Stimulated activated CD8-positive, alpha-beta memory T cell treated with anti-CD3 and anti-CD28 coated beads, Interleukin-7, amount 100 ng/mL, for 24 hours (primary cell): Measurements from ENCODE around the gene VTA1.
"Not testable (repeated sequence)": the region's sequence is repeated elsewhere in the genome, so short reads cannot be mapped to it uniquely, and the experiment has no call there.

Experiments used
- DNase-seq: peaks from one replicate; pipeline ENCODE4 v3.0.0-alpha.2; 2020; ENCODE audit warnings: low read depth

Gene VTA1

DNA sequence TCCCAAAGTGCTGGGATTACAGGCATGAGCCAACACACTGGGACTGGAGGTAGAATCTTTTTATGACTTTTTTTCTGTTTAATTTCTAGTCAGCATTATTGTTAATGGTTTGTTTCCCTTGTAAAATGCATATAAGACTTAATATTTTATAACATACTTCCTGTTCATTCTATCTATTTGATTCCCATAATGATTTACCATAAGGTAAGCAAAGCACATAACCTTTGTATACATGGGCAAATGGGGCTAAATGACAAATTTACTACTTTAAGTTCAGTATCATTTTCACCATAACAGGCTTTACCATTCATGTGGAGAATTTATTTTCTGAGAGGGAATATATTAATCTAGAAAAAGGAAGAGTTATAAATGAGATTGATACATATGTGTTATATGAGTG lies 24.3 kb downstream of the VTA1 start:
- DNase-seq, result no peak

DNA sequence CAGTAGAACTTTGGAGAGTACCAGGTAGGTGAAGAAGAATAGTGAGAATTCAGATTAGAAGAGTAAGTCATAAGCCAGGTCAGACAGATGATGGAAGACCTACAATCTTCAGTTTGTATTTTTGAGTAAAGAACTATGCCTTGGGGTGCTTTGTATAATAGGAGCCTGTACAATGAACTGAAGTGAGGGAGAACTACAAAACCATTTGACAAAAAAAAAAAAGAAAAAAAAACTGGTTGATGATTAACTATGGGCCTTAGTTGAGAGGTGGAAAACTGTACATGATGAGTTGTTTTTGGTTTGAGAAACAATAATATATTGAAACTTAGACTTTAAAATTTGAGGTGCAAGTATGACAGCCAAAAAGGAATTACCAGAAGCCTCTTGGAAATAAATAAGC lies 25.7 kb downstream of the VTA1 start:
- DNase-seq, result no peak

DNA sequence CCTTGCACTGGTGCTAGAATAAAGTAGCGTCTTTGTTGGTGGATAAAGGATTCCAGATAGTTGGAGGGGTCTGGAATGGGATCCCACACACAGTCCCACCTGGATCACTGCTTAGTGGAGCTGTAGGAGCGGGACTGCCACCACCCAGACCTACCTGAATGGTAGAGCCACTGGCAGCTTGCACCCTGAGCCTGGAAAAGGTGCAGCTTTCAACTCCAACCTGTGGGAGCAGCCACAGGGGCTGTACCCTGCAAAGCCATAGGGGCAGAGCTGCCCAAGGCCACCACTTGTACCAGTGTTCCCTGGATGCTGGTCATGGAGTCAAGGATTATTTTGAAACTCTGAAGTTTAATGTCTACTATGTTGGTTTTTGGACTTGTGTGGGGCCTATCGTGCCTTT lies 26.9 kb downstream of the VTA1 start:
- no peak for DNase-seq

DNA sequence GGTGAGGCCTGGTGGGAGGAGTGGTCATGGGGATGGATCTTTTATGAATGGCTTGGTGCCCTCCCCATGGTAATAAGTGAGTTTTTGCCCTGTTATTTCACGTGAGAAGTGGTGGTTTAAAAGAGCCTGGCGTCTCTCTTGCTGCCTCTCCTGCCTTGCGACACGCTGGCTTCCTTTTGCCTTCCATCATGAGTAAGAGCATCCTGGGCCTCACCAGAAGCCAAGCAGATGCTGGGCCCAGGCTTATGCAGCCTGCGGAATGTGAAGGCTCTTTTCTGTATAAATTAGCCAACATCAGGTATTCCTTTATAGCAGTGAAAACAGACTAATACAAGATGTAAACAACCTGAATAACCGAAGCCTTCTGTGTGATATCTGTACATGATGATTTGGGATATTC lies 27.6 kb downstream of the VTA1 start:
- DNase-seq, result no peak

DNA sequence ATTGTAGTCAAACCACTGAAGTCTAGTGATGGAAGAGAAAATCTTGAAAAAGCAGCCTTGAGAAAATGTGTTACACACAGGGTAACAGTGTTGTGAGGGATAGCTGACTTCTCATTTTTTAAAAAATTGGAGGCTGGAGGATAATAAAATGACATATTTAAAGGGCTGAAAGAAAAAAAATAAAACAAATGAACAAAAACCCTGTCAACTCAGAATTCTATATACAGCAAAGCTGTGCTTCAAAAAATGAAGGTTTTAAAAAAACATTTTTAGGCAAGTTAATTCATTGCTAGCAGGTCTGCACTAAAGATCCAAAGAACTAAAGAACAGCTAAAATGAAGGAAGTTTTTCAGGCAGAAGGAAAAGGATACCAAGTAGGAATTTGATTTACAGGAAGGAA lies 31.1 kb downstream of the VTA1 start:
- no peak for DNase-seq

DNA sequence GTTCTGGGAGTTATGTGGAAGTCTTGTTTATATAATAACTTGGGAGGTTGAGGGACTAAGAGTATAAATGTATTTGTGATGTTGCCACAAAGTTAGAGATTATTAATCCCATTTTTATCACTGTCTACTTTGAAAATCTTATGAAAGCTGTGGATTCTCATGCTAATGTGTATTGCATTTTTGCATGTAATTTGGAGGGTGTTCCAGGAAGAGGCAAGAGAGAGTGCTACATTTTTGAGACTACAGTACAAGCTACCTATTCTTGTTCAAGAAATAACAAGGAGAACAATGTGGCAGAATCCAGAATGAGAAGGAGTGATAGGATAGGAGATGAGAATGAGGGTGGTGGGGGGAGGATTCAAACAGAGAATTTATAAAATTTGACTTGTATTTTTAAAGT lies 34.9 kb downstream of the VTA1 start:
- no peak for DNase-seq

DNA sequence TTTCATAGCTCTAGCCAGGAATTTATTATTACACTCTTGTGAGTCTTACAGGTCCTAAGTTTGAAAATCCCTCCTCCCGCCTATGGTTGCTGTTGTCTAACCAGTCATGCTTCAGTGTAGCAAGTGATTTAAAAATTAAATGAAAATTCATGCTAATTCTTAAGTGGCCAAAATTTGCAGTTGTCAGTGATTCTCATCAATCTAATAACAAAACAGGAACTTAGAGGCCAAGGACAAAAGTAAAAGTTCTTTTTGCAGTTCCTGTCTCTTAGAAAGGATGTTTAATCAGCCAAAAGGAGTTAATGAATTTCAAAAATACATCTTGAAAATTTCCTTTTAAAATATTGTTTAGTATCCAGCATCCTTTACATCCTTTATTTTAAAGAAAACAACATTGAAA lies 36.3 kb downstream of the VTA1 start:
- no peak for DNase-seq

DNA sequence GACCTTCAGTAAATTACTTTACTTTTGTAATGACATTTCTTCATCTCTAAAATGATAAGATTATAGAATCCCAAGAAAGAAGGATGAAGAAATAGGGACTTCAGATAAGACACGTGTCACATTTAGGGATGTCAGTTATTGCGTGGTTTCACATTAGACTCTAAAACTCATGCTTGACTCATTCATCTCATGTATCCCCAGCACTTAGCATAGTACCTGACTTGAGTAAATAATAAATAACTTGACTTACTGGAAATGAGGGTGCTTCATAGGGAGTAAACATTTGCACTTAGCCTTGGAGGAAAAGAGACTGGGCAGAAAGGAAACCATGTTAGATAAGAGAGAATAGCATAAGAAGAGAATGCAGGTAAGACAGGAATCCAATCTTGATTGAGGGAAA lies 37.2 kb downstream of the VTA1 start:
- DNase-seq, result no peak

DNA sequence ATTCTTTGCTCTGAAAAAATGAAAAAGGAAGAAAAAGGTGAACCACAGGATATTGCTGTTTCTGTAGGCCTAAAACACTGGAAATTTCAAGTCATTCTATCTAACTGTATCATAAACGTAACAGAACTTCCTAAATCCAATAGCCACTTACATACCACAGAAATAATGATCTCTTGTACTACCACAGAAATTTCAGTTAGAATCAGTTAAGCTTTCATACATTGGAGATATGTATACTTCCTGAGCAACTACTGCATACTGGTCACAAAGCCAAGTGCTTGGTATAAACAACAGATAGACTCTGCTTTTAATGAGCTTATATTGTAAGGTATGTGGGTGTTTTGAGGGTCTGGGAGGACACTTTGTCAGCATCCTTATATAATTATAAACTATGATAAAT lies 38.6 kb downstream of the VTA1 start:
- no peak for DNase-seq

DNA sequence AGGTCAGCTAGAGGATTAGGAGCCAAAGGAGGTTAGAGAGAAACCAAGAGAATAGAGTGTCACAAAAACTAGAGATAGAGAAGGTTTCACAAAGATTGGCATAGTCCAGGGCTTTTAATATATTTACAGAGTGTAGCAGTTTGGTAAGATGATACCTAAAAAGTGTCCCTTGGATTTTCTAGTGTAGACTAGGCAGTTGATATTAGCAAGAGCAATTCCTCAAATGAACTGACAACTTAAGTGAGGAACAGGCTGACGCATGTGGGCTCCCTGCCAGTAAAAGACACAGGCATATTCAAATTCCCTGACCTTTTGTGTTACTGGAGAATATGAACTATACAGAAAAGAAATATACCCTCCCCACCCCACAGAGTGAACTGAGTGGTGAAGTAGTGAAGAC lies 40.1 kb downstream of the VTA1 start:
- no peak for DNase-seq

DNA sequence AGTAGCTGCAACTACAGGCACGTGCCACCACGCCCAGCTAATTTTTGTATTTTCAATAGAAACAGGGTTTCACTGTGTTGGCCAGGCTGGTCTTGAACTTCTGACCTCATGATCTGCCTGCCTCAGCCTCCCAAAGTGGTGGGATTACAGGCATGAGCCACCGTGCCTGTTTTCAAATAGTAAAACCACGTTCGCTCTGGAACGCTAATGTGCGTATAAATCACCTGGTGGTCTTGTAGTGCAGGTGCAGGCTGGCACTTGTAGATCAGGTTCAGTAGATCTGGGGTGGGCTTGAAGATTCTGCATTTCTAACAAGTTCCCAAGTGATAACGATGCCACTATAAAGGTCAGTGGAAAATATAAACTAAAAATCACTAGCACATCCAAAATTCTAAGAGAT lies 41.3 kb downstream of the VTA1 start:
- not testable (repeated sequence) for DNase-seq

DNA sequence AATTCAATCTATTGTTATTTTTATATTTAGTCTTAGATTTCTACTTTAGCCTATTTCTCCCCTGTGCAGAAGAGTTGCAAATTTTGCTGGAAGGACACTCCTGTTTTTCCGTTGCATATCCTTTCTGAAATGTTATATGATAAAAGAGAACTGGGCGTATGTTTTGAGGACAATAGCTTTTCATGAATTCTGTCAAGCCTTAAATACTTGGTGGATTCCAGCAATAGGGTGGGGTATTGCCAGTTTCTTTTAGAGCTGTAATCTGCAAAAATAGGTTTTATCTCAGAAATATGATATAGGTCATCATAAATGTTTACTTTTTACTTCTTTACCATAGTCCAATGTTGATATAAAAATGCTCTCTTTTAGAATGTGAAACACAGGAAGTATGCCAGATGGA lies 42.0 kb downstream of the VTA1 start:
- no peak for DNase-seq

DNA sequence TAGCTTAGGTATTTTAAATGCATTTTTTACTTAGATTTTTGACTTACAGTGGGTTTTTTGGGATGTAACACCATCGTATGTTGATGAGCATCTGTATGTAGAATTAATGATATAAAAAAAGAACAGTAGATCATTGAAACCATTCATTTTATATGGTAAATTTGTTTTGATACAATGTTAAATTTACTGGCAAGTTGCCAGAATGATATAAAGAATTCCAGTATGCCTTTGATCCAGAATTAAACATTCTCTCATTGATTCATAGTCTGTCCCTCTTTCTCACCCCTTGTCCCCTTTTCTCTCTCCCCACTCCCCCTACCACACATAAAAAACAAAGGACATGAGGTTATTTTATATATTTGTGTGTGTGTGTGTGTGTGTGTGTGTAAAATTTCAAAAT lies 45.3 kb downstream of the VTA1 start:
- no peak for DNase-seq

DNA sequence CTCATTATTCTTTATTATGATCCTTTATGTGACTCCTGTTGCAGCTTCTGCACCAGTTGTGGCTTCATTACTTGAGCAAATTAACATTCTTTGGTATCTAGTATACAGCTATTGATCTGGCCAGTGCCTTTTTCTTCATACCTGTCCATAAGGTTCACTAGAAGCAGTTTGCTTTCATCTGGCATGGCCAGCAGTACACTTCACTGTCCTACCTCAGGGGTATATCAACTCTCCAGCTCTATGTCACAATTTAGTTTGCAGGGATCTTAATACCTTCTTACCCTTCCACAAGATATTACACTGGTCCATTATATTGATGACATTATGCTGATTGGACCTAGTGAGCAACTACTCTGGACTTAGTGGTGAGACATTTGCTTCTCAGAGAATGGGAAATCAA lies 46.6 kb downstream of the VTA1 start:
- no peak for DNase-seq

DNA sequence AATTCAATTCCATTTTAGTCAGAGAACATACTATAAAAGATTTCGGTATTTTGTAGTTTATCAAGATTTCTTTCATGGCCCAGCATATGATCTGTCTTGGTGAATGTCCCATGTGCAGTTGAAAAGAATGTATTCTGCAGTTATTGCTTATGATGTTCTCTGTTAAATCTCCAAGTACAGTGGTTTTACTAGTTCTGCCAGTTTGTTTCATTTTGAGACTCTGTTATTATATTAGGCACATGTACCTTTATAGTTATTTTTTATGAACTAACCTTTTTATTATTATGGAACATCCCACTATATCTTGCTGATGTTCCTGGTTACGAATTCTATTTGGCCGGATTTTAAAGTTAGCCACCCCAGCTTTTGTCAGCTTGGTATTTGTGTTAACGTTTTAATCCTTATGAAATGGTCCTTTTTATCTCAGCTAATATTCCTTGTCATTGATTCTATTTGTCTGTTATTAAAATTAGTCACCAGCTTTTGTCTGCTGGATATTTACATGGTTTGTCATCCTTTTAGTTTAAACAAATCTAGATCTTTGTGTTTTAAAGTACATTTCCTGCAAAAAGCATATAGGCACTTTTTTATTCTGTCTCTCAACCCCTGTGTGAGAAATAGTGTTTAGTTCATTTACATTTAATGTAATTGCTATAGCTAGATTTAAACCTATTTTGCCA lies 48.9 kb downstream of the VTA1 start:
- no peak for DNase-seq

DNA sequence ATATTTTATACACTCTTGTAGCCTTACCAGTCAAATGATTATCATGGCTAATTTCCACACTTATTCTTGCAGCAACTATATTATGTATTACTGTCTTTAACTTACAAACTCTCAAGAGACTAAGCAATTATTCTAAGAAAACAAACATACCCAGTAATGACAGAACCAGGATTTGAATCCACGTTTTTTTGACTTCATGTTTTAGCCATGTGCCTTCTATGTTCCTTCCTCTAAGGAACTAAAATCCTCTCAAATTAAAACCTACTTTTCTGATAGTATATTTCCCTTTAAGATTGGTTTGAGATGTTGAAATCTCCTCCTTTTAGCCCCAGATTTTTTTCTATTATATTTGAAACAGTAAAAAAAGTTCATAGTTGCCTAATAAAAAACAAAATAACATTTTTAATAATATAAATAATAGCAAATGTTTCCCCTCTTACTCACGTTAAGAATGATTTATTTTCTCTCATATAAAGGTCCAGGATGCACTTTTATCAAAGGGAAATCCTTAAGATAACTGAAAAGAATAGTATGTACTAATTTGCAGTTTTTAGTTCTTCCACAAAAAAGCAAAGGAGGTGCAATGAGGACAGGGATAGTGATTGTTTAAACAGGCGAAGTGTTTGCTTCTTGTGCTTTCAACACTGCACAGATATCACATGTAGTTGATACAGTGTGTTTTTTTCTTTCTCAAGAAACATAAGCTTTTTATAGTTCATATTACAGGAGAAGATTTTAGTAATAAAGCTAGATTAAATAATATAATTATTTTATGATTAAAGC lies 54.0 kb downstream of the VTA1 start:
- DNase-seq, result no peak

DNA sequence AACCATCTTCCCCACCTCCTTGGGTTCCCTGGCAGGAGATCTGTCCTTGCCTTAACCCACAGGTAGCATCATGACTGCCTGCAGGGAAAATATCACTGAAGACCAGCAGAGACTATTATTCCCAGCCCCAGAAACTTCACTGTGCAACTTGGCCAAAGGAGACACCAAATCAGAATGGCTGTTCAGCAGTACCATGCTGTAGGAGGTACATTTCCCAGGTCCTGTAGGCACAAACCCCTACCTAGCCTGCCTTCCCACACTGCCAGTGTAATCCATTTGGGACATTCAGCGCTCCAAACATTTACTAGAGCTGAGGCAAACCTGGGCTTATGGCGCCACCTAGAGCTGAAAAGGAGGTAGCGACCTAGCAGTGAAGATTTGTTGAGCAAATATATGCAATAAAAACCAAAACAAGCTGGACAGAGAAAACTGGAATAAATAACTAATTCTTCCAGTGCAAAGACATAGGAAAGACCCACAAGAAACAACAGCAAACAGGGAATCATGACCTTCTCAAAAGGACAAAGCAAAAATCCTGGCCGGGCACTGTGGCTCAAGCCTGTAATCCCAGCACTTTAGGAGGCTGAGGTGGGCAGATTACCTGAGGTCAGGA lies 60.3 kb downstream of the VTA1 start:
- no peak for DNase-seq

DNA sequence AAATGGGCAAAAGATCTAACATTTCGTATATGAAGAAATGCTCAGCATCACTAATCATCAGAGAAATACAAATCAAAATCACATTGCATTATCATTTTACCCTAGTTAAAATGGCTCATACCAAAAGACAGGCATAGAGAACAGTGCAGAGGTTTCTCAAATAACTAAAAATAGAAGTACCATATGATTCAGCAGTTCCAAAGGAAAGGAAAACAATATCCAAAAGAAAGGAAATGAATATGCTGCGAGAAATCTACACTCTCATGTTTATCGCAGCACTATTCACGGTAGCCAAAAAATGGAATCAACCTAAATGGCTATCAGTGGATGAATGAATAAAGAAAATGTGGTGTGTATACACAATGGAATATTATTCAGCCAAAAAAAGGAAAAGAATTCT lies 63.5 kb downstream of the VTA1 start:
- DNase-seq, result no peak

DNA sequence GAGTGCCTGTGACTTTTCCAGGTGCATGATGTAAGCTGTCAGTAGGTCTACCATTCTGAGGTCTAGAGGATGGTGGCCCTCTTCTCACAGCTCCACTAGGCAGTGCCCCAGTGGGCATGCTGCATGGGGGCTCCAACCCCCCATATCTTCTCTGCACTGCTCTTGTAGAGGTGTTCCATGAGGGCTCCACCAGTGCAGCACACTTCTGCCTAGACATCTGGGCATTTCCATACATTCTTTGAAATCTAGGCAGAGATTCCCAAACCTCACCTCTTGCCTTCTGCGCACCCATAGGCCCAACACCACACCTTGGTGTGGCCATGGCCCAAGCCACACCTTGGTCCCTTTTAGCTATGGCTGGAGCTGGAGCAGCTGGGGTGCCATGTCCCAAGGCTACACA lies 66.3 kb downstream of the VTA1 start:
- no peak for DNase-seq

DNA sequence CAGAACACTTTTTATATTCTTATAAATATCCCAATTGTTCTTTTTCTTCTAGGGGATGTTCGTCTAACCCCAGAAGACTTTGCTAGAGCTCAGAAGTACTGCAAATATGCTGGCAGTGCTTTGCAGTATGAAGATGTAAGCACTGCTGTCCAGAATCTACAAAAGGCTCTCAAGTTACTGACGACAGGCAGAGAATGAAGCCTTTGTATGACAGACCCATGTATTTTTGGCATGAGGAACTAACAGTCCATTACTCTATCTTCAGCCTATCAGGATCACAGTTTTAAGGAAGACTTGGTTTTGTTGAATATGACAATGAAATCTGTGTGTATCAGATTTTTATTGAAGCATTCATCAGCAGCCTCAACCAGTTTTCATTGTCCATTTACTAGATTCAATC lies 71.4 kb downstream of the VTA1 start:
- no peak for DNase-seq

DNA sequence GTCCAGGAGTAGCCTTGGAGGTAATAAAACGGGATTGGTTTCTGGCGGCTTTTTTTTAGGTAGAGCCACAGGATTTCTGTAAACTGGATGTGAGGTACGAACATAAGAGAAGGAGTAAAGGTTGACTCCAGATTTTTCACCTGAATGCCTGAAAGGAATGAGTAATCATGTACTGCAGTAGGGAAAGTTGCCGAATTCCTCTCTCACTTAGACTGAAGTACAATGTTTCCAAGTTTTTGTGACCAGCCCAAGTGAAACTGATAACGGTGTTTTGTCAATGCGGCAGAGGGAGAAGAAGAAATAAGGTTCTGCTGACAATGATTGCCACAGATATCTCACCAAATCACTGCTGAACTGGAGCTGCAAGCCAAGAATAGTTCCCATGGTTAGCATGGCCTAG lies 75.0 kb downstream of the VTA1 start:
- no peak for DNase-seq

DNA sequence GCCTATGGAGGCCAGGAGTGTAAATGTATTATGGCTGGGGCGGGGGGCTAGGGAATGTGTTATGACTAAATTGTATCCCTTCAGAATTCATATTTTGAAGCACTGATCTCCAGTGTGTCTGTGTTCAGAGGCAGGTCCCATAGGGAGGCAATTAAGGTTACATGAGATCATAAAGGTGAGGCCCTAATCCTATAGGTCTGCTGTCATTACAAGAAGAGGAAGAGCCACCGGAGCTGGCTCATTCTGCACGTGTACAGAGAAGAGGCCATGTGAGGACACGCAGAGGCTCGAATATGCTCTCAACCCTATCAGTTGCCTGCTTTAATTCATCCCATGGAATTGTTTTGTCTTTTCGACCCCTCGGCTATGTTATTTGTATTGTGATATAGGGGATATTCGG lies 76.9 kb downstream of the VTA1 start:
- no peak for DNase-seq

DNA sequence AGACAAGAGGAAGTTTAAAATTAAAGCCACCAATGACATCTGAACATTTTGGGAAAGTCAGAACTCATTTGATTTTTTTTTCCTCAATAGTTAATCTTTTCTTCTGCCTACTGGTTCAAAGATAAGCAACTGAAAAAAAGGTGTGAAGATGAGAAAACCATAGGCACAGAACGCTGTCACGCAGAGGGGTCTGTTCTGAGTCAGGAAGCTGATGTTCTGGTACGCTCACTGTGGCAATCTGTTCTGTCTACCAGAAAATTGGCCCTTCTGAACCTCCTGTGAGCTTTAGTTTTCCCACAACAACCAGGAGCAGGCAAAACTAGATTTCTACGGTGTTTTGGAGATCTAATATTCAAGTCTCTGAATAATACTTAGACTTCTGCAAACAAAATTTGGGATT lies 78.1 kb downstream of the VTA1 start:
- DNase-seq, result no peak

DNA sequence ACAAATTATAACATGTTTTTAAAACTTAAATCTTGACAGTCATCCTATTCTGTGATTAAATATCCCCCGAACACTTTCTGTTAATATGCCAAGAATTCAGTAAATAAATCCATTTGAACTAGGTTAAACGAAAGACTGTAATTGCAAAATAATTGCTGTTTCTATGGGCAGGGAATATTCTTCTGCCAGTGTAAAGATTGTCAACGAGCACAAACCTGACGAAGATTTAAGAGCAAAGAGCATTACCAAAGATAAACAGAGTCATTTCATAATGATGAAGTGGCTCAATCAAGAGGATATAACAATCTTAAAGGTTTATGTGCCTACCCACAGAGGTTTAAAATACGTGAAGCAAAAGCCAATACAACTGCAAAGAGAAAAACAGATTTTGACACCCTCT lies 78.5 kb downstream of the VTA1 start:
- no peak for DNase-seq
